GM12891 (cell line): ENCODE measurements around the gene ESRRG.

Experiments used
- PAX5 ChIP-seq: IDR thresholded peaks from 2 replicates; pipeline ENCODE4 v1.6.1; 2011; ENCODE audit warnings: low read length, moderate library complexity, mild to moderate bottlenecking; ENCODE audit not compliant: insufficient read depth, severe bottlenecking
- POLR2A ChIP-seq: IDR thresholded peaks from 2 replicates; pipeline ENCODE4 v1.6.1; 2011; ENCODE audit warnings: low read depth, low read length, control low read depth
- POLR2AphosphoS5 ChIP-seq: IDR thresholded peaks from 2 replicates; pipeline ENCODE4 v1.6.1; 2011; ENCODE audit warnings: low read depth, low read length, control low read depth
- TAF1 ChIP-seq: IDR thresholded peaks from 2 replicates; pipeline ENCODE4 v1.6.1; 2011; ENCODE audit warnings: low read depth, low read length, control low read depth

- TF ChIP-seq POLR2A = no peak
- TF ChIP-seq TAF1 = no peak
- TF ChIP-seq POLR2AphosphoS5 = no peak
- TF ChIP-seq PAX5 = no peak
These were observed 118.5 kb downstream of the ESRRG start for GRCh38 chr1:216604771-216605170.
